Measurements from ENCODE around the gene CCDC120.

The CCDC120 gene

GRCh38 chrX:49106296-49106695, 47.5 kb downstream of the CCDC120 start:
- no peak for TF ChIP-seq CTCF (IDR thresholded peaks at IDR 0.05; ENCODE audit: low read depth, low read length)
- no peak for DNase-seq (ENCODE audit: extremely low read depth, low read depth)

GRCh38 chrX:49106930-49107329, 48.1 kb downstream of the CCDC120 start:
- TF ChIP-seq CTCF (IDR thresholded peaks at IDR 0.05; ENCODE audit: low read depth, low read length) = peak; percentile 47
- peak; percentile 4 for DNase-seq (ENCODE audit: extremely low read depth, low read depth)

- no peak for DNase-seq (ENCODE audit: extremely low read depth, low read depth)
- TF ChIP-seq CTCF (IDR thresholded peaks at IDR 0.05; ENCODE audit: low read depth, low read length) = no peak
These were observed 49.8 kb downstream of the CCDC120 start for GRCh38 chrX:49108641-49109040.

- DNase-seq (ENCODE audit: extremely low read depth, low read depth) = no peak
- no peak for TF ChIP-seq CTCF (IDR thresholded peaks at IDR 0.05; ENCODE audit: low read depth, low read length)
These were observed 51.6 kb downstream of the CCDC120 start for GRCh38 chrX:49110417-49110816.

GRCh38 chrX:49111791-49112190, 53.0 kb downstream of the CCDC120 start:
- no peak for TF ChIP-seq CTCF (IDR thresholded peaks at IDR 0.05; ENCODE audit: low read depth, low read length)

GRCh38 chrX:49116076-49116475, 57.3 kb downstream of the CCDC120 start:
- DNase-seq (ENCODE audit: extremely low read depth, low read depth) = no peak
- TF ChIP-seq CTCF (IDR thresholded peaks at IDR 0.05; ENCODE audit: low read depth, low read length) = no peak

More at GRCh38 chrX:49111791-49112190, 53.0 kb downstream of the CCDC120 start:
- no peak for DNase-seq (ENCODE audit: extremely low read depth, low read depth)

GRCh38 chrX:49116716-49117115, 57.9 kb downstream of the CCDC120 start:
- DNase-seq (ENCODE audit: extremely low read depth, low read depth) = no peak
- no peak for TF ChIP-seq CTCF (IDR thresholded peaks at IDR 0.05; ENCODE audit: low read depth, low read length)
